ENCODE results near the gene SBF2. TPM values are rescaled to one million over a fixed set of nuclear protein-coding genes. Genes with fewer than 3 reads are reported as not detected.

SBF2 gene
- total and polyA plus RNA-seq, 9 of the 15 experiments (the other 6 are each of a cell fraction or from before 2014, with no cell fraction given): 0.80 to 9.5 (median 5.0) TPM

GRCh38 chr11:9757809-9758636 lies 536.0 kb downstream of the SBF2 start (continued):
- TF ChIP-seq, protein P1, sequence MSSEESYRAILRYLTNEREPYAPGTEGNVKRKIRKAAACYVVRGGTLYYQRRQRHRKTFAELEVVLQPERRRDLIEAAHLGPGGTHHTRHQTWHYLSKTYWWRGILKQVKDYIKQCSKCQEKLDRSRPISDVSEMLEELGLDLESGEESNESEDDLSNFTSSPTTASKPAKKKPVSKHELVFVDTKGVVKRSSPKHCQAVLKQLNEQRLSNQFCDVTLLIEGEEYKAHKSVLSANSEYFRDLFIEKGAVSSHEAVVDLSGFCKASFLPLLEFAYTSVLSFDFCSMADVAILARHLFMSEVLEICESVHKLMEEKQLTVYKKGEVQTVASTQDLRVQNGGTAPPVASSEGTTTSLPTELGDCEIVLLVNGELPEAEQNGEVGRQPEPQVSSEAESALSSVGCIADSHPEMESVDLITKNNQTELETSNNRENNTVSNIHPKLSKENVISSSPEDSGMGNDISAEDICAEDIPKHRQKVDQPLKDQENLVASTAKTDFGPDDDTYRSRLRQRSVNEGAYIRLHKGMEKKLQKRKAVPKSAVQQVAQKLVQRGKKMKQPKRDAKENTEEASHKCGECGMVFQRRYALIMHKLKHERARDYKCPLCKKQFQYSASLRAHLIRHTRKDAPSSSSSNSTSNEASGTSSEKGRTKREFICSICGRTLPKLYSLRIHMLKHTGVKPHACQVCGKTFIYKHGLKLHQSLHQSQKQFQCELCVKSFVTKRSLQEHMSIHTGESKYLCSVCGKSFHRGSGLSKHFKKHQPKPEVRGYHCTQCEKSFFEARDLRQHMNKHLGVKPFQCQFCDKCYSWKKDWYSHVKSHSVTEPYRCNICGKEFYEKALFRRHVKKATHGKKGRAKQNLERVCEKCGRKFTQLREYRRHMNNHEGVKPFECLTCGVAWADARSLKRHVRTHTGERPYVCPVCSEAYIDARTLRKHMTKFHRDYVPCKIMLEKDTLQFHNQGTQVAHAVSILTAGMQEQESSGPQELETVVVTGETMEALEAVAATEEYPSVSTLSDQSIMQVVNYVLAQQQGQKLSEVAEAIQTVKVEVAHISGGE (CRISPR knock-in tag; IDR thresholded peaks at IDR 0.05): no peak
- TF ChIP-seq, protein P2, sequence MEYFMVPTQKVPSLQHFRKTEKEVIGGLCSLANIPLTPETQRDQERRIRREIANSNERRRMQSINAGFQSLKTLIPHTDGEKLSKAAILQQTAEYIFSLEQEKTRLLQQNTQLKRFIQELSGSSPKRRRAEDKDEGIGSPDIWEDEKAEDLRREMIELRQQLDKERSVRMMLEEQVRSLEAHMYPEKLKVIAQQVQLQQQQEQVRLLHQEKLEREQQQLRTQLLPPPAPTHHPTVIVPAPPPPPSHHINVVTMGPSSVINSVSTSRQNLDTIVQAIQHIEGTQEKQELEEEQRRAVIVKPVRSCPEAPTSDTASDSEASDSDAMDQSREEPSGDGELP (CRISPR knock-in tag; IDR thresholded peaks at IDR 0.05; ENCODE audit: borderline replicate concordance): no peak; the same call in 1 of the 2 replicates
- TF ChIP-seq SP1 (CRISPR knock-in tag; IDR thresholded peaks at IDR 0.05) (0 out of 2 replicates have a peak, but pooled peaks have one; percentile 42), XRCC5 (IDR thresholded peaks at IDR 0.05; ENCODE audit: low read depth, low read length) (no peak), SIX5 (IDR thresholded peaks at IDR 0.05; ENCODE audit: borderline replicate concordance in 1 of 2, insufficient read depth in 1 of 2, low read depth in 1 of 2, low read length in 2 of 2) (no peak), ZNF699 (CRISPR knock-in tag; IDR thresholded peaks at IDR 0.05; ENCODE audit: insufficient replicate concordance) (no peak), FOXP1 (CRISPR knock-in tag; IDR thresholded peaks at IDR 0.05) (no peak; the same call in 1 of the 2 replicates), ZNF668 (CRISPR knock-in tag; IDR thresholded peaks at IDR 0.05) (no peak), HCFC1 (IDR thresholded peaks at IDR 0.05; ENCODE audit: low read depth, low read length) (no peak; the same call in 1 of the 2 replicates), ZNF184 (CRISPR knock-in tag; IDR thresholded peaks at IDR 0.05) (no peak), E2F3 (CRISPR knock-in tag; IDR thresholded peaks at IDR 0.05) (no peak), HMG20A (CRISPR knock-in tag; conservative IDR thresholded peaks at IDR 0.05) (no peak), DACH1 (IDR thresholded peaks at IDR 0.05; ENCODE audit: partially characterized antibody) (no peak), NFXL1 (CRISPR knock-in tag; IDR thresholded peaks at IDR 0.05) (no peak), GABPB1 (CRISPR knock-in tag; IDR thresholded peaks at IDR 0.05) (peak; percentile 74; the same call in 1 of the 2 replicates), ARNT (IDR thresholded peaks at IDR 0.05) (no peak), SNAPC5 (CRISPR knock-in tag; IDR thresholded peaks at IDR 0.05) (no peak), PBX2 (CRISPR knock-in tag; IDR thresholded peaks at IDR 0.05; ENCODE audit: low read depth) (no peak), PBX2 (tag; conservative IDR thresholded peaks at IDR 0.05; ENCODE audit: low read depth) (no peak), SAFB (IDR thresholded peaks at IDR 0.05; ENCODE audit: borderline replicate concordance, low read depth, low read length) (no peak), ZNF785 (CRISPR knock-in tag; IDR thresholded peaks at IDR 0.05) (no peak)
